DMS79 treated with DMSO at 0.1 percent for 48 hours (cell line): ENCODE measurements around the gene EIF4E1B.
A peak's percentile ranks its signal among the peaks of the same experiment; 100 is the strongest.

Source experiments
- DNase-seq: peaks from one replicate; lab custom pipeline; 2025; lab: John Stamatoyannopoulos, UW

EIF4E1B gene

GRCh38 chr5:176606875-176607274 is 23.6 kb upstream of the EIF4E1B start:
- DNase-seq: no peak

DNA sequence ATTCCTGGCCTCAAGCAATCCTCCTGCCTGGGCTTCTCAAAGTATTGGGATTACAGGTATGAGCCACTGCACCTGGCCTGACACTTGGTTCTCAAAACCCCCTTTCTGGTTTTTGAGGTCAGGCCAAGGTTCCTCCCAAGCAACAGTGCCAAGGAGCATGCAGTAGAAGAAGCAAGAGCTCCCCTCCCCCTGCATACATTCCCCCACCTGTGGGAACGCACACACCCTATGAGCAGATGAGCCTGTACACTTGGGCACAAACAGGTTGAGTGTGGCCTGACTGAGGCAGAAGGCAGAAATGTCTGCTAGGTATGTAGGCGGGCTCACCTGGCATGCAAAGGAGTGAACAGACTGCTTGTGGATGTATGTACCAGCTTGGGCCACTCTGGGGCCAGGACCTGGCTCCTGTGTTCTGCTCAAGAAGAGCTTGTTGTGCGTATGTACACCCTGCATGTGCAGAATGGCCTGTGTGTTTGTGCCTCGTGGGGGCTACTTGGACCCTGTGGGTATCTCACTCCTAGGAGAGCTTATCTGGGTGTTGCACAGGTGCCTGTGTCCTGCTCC is 22.3 kb upstream of the EIF4E1B start:
- DNase-seq: no peak

DNA sequence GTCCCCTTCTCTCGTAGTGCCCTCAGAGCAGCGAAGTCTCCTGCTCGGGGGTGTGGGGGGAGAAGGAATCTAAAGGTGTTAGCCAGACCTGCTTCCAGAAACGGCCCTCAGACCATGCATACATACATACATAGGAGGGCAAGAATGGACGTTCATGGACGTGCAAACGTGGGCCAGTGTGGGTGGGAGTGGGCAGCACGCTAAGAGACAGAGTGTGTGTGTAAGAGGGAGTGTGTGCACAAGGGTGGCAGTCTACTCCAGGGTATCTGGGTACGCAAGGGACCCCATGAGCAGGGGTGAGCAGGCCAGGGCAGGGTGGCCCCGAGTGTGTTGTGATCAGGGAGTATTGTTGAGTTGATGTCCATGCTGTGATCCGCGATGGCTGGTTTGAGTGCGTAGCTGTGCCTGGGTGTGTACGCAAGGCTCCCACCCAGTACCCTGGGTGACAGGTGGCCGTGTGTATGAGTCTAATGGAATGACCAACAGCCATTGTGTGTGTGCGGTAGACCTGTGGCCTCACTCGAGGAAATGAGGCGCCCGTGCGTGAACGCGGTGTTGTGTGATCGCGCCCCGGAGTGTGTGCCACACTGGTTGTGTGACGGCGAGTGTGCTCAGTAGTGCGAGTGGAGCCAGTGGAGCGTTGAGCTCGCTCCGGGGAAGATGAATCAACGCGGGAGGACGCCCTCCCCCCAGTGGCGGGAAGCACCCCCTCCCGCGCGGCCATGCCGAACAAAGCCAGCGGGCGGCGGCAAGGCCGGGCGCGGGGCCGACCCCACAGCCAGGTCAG is 21.3 kb upstream of the EIF4E1B start:
- no peak for DNase-seq

- DNase-seq: peak; percentile 15
Observed at GRCh38 chr5:176609724-176610434, 20.6 kb upstream of the EIF4E1B start, which contains the start of gene GPRIN1. Gene GPRIN1 (minus strand): TSS chr5:176610156. CDS start chr5:176599834, 10,322 bp downstream.

DNA sequence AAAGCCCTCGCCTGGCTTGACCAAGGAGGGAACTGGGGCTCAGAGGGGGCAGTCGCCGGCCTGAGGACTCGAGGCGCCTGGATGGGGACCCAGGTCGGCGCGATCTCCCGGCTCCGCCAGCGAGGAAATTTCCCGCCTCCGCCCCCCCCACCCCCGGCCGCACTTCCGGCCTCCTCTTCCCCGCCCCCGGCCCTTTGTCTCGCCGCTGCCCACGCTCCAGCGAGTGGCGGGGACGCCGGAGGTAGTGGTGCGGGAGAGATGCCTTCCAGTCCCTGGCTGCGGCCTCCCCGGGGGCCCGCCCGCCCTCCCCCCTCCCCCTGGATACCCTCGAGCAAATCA is 20.1 kb upstream of the EIF4E1B start:
- DNase-seq: no peak

DNA sequence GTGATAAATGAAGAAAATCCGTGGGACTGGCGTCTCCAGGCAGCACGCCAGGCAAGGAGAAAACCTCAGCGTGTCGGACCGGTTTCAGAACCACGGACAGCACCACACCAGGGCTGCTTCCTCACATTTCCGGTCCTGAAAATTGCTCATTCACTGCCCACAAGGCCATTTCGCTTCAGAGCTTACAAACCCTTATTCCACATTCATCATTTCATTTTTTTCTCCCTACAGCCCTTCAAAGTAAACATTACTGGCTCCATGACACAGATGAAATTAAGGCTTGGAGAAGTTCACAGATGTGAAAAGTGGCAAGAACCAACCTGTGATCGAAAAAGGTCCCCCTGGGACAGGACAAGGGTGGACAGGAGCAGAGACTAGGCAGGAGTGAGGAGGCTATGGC is 19.0 kb upstream of the EIF4E1B start:
- DNase-seq: no peak

DNA sequence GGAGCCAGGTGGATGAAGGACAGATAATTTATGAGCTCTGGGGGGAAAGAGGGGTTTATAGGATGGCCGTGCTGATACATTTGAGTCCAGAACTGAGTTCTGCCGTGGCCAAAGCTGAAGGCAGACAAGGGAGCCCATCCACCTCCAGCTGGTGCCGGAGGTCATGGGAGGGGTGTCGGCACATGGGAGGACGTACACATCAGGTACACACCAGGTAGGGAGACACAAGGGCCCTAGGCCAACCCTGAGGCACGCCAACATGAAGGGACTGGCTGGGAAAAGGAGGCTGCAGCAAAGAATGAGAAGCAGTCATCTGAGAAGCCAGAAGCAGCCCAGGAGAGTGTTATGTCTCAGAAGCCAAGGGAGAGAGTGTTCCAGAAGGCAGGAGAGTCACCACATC is 18.5 kb upstream of the EIF4E1B start:
- DNase-seq: no peak

DNA sequence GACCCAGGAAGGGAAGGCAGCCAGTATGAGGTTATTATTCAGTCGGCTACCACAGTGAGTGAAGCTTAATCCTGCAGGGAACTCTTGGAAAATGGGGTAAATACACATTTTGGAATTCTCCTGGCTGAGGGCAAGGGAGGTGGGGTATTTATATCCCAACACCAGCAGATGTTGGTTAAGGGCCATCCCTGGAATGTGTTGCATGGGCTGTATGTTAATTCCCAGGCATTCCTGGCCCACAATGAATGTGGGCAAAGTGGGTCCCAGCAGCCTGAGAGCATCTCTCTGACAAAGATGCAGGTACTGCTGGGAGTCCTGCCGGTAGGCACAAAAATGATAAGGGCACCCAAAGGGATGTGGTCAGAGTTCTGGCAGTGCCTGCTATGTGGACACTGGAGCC is 17.6 kb upstream of the EIF4E1B start:
- DNase-seq: no peak

DNA sequence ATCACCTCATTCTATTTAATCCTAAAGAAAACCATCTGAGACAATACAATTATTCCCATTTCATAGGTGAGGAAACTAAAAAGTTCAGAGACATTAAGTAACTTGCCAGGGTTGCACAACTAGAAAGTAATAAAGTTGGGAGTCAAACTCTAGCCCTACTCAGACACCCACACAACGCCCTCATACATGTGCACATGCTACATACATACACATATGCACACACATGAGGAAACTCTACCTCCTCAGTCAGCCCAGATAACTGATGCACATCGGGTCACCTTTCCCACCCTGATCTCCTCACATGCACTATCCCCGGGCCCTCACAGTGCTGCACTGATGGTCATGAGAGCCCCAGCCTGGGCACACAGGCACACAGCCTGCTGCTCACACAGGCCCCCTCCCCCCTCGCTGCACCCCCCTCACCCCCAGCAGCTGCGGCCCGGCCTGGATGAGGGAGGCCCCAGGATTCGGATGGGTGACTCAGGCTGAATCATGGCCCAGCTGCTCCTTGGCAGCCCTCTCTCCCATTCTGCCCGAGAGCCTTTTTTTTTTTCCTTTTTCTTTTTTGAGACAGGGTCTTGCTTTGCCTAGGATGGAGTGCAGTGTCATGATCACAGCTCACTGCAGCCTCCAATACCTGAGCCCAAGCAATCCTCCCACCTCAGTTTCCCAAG is 15.5 kb upstream of the EIF4E1B start:
- no peak for DNase-seq

- DNase-seq: no peak
Observed at GRCh38 chr5:176616511-176616910, 14.0 kb upstream of the EIF4E1B start.

GRCh38 chr5:176618783-176619182 is 11.7 kb upstream of the EIF4E1B start:
- DNase-seq: no peak

DNA sequence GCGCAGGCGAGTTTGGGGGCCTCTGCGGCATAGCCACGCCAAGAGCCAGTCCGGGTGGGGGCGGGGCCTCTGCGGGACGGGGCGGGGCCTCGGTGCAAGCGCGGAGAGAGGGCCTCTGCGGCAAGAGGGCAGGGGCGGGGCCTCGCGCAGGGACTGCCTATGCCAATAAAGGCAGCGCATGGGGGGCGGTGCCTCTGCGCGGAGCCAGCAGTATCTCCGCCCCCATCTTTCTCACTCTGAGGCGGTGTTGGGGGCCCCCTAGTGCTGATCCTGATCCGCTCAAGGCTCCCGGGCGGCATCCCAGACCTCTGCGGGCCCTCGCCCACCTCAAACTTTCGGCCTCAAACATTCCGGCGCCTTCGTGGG is 11.3 kb upstream of the EIF4E1B start:
- peak; percentile 28 for DNase-seq

- no peak for DNase-seq
Observed at GRCh38 chr5:176619569-176620332, 10.7 kb upstream of the EIF4E1B start.

DNA sequence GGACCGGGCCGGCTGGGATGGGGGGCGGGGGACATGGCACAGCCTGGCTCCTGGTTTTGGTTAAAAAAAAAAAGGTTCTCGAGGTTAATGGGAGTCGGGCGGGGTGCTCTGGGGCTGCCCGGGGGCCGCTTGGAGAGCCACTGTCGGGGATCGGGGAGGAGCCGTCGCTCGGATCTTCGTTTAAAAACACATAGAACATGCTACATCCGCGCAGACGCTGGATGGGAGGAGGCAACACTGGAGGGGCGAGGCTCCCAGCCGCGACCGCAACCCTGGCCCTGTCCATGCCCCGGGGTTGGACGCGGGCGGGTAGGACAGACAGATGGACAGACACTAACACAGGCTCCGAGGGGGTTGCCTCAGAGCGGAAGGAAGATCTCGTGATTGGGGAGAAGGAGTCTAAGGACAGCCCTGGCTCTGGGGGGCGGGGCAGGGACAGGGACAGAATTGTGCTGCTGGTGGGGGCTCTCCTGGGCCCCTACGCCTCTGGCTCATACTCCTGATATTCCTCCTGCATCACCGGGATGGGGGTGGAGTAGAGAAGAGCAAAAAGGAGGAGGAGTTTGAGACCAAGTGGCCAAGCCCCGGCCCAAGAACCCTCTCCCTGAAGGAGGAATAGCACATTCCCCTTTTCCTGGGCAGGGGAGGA is 10.0 kb upstream of the EIF4E1B start:
- no peak for DNase-seq

DNA sequence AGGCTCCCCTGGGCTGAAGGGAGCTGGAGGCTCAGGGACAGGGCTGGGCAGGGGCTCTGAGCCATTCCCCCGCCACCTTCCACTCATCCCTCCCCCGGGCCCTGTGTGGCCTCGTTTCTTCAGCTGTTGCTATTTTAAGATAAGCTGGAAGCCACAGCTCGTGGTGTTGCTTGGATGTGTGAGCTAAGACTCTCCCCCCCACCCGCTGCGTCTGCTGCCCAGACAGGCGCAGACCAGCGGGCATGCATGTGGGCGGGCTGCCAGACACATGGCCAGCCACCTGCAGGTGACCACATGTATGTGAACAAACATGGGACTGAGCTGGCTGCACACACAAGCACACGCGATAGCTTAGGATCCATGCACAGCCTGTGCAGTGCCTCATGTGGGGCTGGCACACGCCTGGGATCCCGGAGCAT is 8.8 kb upstream of the EIF4E1B start:
- no peak for DNase-seq

DNA sequence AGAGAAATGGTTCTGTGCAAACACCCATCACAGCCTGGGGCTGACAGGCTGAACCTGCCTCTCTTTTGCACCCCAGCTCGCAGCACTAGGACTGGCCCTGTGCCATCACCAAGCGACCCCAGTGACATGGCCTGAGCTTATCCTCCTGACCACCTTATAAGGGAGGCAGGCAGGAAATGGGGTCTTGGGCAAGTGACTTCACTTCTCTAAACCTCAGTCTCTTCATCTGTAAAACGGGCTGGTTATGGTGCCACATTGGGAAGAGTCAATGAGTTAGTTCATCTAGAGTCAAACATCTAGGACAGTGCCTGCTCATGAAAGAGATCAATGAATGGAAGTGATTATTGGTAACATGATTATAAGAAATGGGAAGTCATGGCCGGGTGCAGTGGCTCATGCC is 6.3 kb upstream of the EIF4E1B start:
- DNase-seq: no peak

DNA sequence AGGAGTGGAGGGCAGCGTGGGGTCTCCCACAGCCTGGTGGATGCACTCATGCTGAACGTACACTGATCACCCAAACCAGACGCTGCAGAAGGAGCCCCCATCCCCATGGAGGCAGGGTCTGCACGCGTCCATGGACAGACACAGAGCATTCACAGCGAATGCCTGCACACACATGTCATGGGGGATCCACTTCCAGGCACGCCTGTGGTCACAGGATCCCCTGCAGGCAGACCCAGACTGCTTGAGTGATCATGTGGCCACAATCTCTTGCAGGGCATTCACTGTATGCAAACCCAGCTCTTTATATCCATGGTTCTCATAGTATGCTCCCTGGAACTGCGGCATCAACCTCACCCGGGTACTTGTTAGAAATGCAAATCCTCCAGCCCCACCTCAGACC is 5.5 kb upstream of the EIF4E1B start:
- no peak for DNase-seq

GRCh38 chr5:176625512-176625911 is 5.0 kb upstream of the EIF4E1B start:
- no peak for DNase-seq

DNA sequence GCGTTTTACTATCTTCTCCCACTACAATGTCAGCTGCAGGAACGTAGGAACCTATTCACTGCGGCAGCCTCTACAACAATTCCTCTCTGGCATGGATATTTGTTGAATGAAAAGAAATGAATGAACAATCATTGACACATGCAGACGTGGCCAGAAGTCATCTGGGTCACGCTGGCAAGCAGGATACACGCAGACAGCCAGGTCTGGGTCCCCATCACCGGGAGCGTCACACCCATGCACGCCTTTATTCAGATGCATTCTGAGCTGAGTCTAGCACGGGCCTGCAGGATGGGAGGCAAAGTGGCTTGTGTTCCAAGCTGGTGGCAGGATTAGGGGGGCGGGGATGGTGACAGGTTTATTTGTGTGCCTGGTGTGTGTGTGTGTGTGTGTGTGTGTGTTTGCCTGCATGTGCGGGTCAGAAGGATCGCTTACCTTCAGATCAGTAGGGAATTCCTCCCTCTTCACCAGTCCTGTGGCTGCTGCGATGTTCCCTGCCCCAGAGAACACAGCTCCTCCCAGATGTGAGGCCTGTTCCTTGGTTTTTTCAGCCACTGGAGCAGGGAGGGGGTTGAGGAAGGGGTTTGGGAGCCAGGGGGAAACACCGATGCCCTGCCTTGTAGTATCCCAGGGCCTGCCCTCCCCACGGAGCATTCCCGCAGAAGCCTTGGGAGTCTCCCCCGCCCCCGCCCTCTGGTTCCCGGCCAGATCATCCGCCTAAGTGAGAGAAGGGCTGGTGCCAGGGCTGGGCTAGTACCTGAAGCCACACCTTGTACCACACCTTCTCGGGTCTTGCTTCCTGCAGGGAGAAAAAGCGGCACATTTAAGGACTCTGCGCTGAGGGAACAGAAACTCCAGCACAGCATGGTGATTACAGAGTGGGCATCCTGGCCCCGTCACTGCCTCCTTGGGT is 4.3 kb upstream of the EIF4E1B start:
- DNase-seq: no peak

GRCh38 chr5:176626876-176627236 is 3.6 kb upstream of the EIF4E1B start:
- no peak for DNase-seq

DNA sequence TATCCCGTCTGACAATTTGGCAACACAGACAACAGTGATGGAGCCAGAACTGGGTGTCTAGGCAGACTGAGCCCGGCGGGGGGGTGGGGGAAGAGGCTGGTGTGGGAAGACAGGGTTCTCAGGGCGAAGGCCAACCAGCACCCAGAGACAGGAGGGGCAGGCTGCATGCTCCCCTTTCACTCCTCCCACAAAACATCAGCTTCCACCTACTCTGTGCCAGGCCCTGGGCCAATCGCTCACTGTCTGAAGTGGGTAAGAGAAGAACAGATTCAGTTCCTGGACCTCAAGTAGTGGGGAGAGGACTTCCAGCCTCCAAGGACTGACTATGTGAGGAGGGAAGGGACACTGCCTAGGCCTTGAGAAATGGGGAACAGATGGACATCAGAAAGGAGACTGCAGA is 2.9 kb upstream of the EIF4E1B start:
- DNase-seq: no peak
